CD4-positive, alpha-beta T cell (primary cell): ENCODE results near the gene CD99. TPM values are rescaled to one million over a fixed set of nuclear protein-coding genes. Genes with fewer than 3 reads are reported as not detected.

Experiments
- ATAC-seq: fragments of 200-7000 bp; cut with Tn5 transposase; one replicate; pipeline ENCODE4 v1.10.0; 2022; ENCODE audit warnings: mild to moderate bottlenecking; ENCODE audit not compliant: poor library complexity
- CTCF ChIA-PET: fragments of 350-600 bp; sonication (Branson Sonifier 250); formaldehyde crosslinking; loops from one replicate; lab custom pipeline; 2021; ENCODE audit warnings: antibody characterized with exemption, inconsistent platforms; lab: Charles Lee
- POLR2A ChIA-PET: fragments of 350-600 bp; sonication (Branson Sonifier 250); formaldehyde crosslinking; loops from one replicate; lab custom pipeline; 2021; ENCODE audit warnings: antibody characterized with exemption, inconsistent platforms; lab: Charles Lee
- DNase-seq, 14 experiments: peaks; one replicate each; pipeline ENCODE4 v3.0.0-alpha.2; 2013 to 2020; ENCODE audit warnings: mixed read lengths in 2 of 14
- H3K27ac ChIP-seq, 2 donors: one replicate each; pipeline versions ENCODE4 v1.5.1 to v1.7.0; 2013; ENCODE audit warnings: low read length in 2 of 2, low read depth in 1 of 2, mild to moderate bottlenecking in 1 of 2
- H3K27me3 ChIP-seq, 2 experiments: 1 replicate in 1 of 2; 2 replicates in 1 of 2; pipeline versions ENCODE4 v1.6.1 to v1.7.0; 2013; ENCODE audit warnings: low read length in 2 of 2, control low read depth in 1 of 2, mild to moderate bottlenecking in 1 of 2, moderate library complexity in 1 of 2; ENCODE audit not compliant: insufficient read depth in 2 of 2, control insufficient read depth in 1 of 2
- H3K36me3 ChIP-seq: one replicate; pipeline ENCODE4 v1.6.1; 2013; ENCODE audit warnings: low read length, control low read depth; ENCODE audit not compliant: insufficient read depth
- H3K4me1 ChIP-seq: one replicate; pipeline ENCODE4 v1.6.1; 2013; ENCODE audit warnings: low read length, control low read depth; ENCODE audit not compliant: insufficient read depth
- H3K4me3 ChIP-seq: one replicate; pipeline ENCODE4 v1.5.1; 2013; ENCODE audit warnings: mild to moderate bottlenecking, low read length, moderate library complexity
- H3K9me3 ChIP-seq, 2 experiments: 1 replicate in 1 of 2; 2 replicates in 1 of 2; pipeline versions ENCODE4 v1.6.1 to v1.7.0; 2013; ENCODE audit warnings: low read length in 2 of 2, mild to moderate bottlenecking in 2 of 2, control low read depth in 1 of 2, moderate library complexity in 1 of 2; ENCODE audit not compliant: control insufficient read depth in 1 of 2, insufficient read depth in 1 of 2
- H3K27ac Mint-ChIP-seq: one replicate; pipeline ENCODE4 v1.8.0; 2020; ENCODE audit warnings: mixed read lengths
- H3K27me3 Mint-ChIP-seq: one replicate; pipeline ENCODE4 v1.8.0; 2021; ENCODE audit warnings: mixed read lengths
- H3K36me3 Mint-ChIP-seq: one replicate; pipeline ENCODE4 v1.8.0; 2021; ENCODE audit warnings: low read depth, mixed read lengths
- H3K4me1 Mint-ChIP-seq: one replicate; pipeline ENCODE4 v1.8.0; 2021; ENCODE audit warnings: low read depth, mixed read lengths
- H3K4me3 Mint-ChIP-seq: one replicate; pipeline ENCODE4 v1.8.0; 2020; ENCODE audit warnings: mild to moderate bottlenecking, mixed read lengths
- H3K9me3 Mint-ChIP-seq: one replicate; pipeline ENCODE4 v1.8.0; 2020; ENCODE audit warnings: mixed read lengths
- intact Hi-C, 2 experiments: fragments of 100-400 bp; cut with DNase I in 1 of 2; cut with micrococcal nuclease in 1 of 2; formaldehyde crosslinking; loops; one replicate each; pipeline versions ENCODE4 v1.15.1 to v1.9.0; 2023 to 2025; cut with DNase I, micrococcal nuclease
- total RNA-seq, 174 experiments: library from RNA in 2 of 174; stranded (reverse) in 2 of 174; gene quantifications; one replicate each; pipeline ENCODE4 v1.2.3 and lab custom pipeline; 2021 to 2026
- TF ChIP-seq, protein P1 (sequence below): fragments of 200-600 bp; IDR thresholded peaks from one replicate; pipeline ENCODE4 v1.8.0; 2022; ENCODE audit warnings: antibody characterized with exemption, mild to moderate bottlenecking

The CD99 gene
- total RNA-seq, 2 experiments from 2014 or later, result 170 to 184 TPM

DNA sequence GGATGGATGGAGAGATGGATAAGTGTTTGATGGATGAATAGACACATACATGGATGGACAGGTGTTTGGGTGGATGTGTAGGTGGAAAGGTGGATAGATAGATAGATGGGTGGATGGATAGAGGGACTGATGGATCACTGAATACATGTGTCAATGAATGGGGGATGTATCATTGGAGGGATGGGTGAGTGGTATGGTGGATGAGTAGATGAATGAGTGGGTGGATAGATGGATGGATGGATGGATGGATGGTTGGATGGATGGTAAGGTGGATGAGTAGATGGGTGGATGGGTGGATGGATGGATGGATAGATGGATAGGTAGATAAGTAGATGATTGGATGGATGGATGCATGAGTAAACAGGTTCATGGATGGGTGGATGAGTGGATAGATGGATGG is 41.1 kb upstream of the CD99 start:
- intact Hi-C loops, result no loop called here
- ChIA-PET CTCF (no interaction called here), POLR2A (no interaction called here)
- no peaks in the 10 kb centered on the region for H3K27me3 Mint-ChIP-seq
- H3K4me1 ChIP-seq, result no peaks in the 10 kb centered on the region
- DNase-seq, result no peak
- H3K27ac Mint-ChIP-seq, result no peak overlapping the region
- no peak overlapping the region for H3K27ac ChIP-seq
- TF ChIP-seq, protein P1, sequence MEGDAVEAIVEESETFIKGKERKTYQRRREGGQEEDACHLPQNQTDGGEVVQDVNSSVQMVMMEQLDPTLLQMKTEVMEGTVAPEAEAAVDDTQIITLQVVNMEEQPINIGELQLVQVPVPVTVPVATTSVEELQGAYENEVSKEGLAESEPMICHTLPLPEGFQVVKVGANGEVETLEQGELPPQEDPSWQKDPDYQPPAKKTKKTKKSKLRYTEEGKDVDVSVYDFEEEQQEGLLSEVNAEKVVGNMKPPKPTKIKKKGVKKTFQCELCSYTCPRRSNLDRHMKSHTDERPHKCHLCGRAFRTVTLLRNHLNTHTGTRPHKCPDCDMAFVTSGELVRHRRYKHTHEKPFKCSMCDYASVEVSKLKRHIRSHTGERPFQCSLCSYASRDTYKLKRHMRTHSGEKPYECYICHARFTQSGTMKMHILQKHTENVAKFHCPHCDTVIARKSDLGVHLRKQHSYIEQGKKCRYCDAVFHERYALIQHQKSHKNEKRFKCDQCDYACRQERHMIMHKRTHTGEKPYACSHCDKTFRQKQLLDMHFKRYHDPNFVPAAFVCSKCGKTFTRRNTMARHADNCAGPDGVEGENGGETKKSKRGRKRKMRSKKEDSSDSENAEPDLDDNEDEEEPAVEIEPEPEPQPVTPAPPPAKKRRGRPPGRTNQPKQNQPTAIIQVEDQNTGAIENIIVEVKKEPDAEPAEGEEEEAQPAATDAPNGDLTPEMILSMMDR, result no peak
- no peaks in the 10 kb centered on the region for H3K4me1 Mint-ChIP-seq
- peaks cover 18% of the 10 kb centered on the region for H3K36me3 Mint-ChIP-seq
- no peaks in the 10 kb centered on the region for H3K9me3 ChIP-seq
- no peaks in the 10 kb centered on the region for H3K9me3 Mint-ChIP-seq
- no peaks in the 10 kb centered on the region for H3K27me3 ChIP-seq
- ATAC-seq, result no peak
- no peak overlapping the region for H3K4me3 Mint-ChIP-seq
- H3K36me3 ChIP-seq, result peaks cover 4% of the 10 kb centered on the region
- no peak overlapping the region for H3K4me3 ChIP-seq

DNA sequence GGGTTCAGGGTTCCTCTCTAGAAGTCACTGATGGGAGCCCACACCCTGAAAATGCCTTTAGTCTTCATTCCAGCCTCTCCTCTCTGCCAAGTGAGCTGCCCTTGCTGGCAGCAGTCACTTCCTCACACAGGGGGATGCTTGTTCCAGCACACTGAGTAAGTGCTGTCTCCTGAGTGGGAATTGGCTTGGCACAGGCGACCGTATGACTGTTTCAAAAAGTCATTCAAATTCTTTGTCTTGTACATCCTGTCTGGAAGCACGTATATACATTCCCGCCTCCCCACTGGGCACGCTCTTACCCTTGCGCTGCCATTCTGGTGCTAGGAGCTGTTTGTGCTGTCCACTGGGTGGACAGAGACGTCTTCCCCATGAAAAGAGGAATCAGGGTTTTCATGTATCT is 40.2 kb upstream of the CD99 start:
- Histone ChIP-seq H3K27ac (no peak overlapping the region), H3K27me3 (no peaks in the 10 kb centered on the region), H3K9me3 (no peaks in the 10 kb centered on the region), H3K4me1 (no peaks in the 10 kb centered on the region), H3K4me3 (no peak overlapping the region), H3K36me3 (peaks cover 4% of the 10 kb centered on the region)
- CTCF ChIA-PET, result no interaction called here
- peaks cover 18% of the 10 kb centered on the region for H3K36me3 Mint-ChIP-seq
- no peaks in the 10 kb centered on the region for H3K4me1 Mint-ChIP-seq
- intact Hi-C loops, result no loop called here
- H3K27me3 Mint-ChIP-seq, result no peaks in the 10 kb centered on the region
- H3K9me3 Mint-ChIP-seq, result no peaks in the 10 kb centered on the region
- TF ChIP-seq, protein P1, result no peak
- POLR2A ChIA-PET, result no interaction called here
- H3K4me3 Mint-ChIP-seq, result no peak overlapping the region
- DNase-seq, result no peak
- H3K27ac Mint-ChIP-seq, result no peak overlapping the region
- ATAC-seq, result no peak

DNA sequence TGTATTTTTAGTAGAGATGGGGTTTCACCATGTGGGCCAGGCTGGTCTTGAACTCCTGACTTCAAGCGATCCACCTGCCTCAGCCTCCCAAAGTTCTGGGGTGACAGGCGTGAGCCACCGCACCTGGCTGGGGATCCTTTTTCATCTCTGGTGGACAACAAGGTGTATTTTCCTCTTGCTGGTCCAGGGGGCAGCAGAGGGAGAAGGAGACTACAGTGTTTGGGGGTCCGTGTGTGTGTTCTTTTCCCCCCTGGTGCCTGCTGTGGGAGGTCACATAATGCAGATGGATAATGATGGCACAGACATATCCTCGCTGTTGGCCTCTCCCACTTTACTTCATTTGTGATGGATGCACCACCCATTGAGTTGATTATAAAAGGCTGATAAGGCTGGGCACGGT is 39.0 kb upstream of the CD99 start:
- H3K4me1 Mint-ChIP-seq, result no peaks in the 10 kb centered on the region
- CTCF ChIA-PET, result no interaction called here

More for the DNA sequence above, 39.0 kb upstream of the CD99 start:
- no peaks in the 10 kb centered on the region for H3K36me3 ChIP-seq
- no peak for DNase-seq
- Mint-ChIP-seq H3K27me3 (no peaks in the 10 kb centered on the region), H3K4me3 (no peak overlapping the region), H3K9me3 (no peaks in the 10 kb centered on the region), H3K36me3 (peaks cover 12% of the 10 kb centered on the region), H3K27ac (no peak overlapping the region)
- H3K9me3 ChIP-seq, result no peaks in the 10 kb centered on the region
- intact Hi-C loops, result no loop called here
- TF ChIP-seq, protein P1, result no peak
- POLR2A ChIA-PET, result no interaction called here
- no peaks in the 10 kb centered on the region for H3K4me1 ChIP-seq
- no peaks in the 10 kb centered on the region for H3K27me3 ChIP-seq
- ATAC-seq, result no peak
- no peak overlapping the region for H3K4me3 ChIP-seq
- H3K27ac ChIP-seq, result no peak overlapping the region
